ENCODE results near the gene TMEM51.

Gene TMEM51

DNA sequence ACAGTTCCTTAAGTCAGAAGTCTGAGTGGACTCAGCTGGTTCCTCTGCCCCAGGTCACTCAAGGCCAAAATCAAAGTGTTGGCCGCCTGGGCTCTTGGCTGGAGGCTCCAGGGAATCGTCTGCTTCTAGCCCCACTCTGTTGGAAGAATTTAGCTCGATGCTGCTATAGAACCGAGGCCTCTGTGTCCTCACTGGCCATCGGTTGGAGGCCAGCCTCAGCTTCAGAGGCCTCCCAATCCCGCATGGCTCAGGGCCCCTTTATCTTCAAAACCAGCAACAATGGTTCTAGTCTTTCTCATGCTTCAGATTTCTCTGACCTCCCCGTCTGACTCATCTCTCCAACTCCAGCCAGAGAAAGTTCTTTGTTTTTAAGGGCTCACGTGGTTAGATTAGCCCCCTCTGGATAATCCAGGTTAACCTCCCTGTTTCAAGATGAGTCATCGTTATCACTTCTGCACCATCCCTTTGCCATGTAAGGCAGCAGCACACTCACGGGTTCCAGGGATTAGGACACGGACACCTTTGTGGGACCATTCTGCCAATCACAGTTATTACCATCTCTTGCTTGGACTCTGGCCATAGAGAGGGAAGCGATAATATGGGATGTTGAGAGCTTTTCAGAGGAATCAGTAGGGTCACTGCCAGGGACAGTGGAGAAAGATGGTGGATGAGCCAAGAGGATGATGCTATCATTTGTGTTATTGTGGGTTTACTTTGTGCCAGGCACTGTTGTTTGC is 107.0 kb downstream of the TMEM51 start:
- no peak overlapping the region for H3K27ac ChIP-seq
- no peaks in the 10 kb centered on the region for H3K9me3 ChIP-seq (ENCODE audit: low read depth, low read length)
- TF ChIP-seq FOXP2 (optimal IDR thresholded peaks at IDR 0.05; ENCODE audit: control extremely low read depth, extremely low read length, insufficient read depth): no peak
- TF ChIP-seq POLR2AphosphoS5 (IDR thresholded peaks at IDR 0.05; ENCODE audit: borderline replicate concordance, low read depth, low read length): no peak
- no peak for TF ChIP-seq EZH2 (IDR thresholded peaks at IDR 0.05)
- H3K4me3 ChIP-seq: no peak overlapping the region
- no peaks in the 10 kb centered on the region for H3K36me3 ChIP-seq (ENCODE audit: insufficient read depth, low read length)
- H3K9ac ChIP-seq (ENCODE audit: insufficient read length): no peak overlapping the region
- DNase-seq (ENCODE audit: low read depth, low spot score): no peak

DNA sequence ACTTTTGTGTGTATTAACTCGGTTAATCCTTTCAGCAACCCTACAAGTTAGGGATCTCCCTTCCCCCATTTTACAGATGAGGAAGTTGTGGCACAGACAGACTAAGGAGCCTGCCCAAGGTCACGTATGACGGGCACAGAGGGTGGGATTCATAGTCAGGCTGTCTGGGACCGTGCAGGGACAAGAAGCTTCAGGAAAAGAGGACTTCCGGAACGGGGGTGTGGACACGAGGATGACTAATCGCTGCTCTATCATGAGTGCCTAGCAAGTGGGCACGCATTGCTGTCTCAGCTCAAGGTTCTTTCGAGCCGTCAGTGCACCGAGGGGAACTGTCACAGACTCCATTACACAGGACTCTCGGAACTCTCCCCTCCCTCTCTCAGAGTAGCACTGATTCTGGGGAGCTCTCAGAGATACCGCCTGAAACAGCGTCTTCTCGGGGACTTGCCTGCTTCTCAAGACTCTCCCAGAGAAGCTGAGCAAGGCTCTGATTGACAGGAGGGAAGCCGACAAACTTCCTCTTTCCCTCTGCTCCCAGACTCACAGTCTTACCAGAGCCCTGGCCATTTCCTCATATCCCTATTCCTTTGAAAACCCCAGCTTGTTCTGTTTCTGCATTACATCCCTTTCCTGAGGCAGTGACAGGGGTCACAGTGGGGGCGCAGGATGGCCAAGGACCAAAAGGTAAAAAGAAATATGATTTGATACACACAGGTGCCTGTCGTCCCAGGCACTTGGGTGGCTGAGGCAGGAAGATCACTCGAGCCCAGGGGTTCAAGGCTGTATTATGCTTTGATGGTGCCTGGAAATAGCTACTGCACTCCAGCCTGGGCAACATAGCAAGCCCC is 107.8 kb downstream of the TMEM51 start:
- DNase-seq (ENCODE audit: low read depth, low spot score): no peak
- no peak overlapping the region for H3K9ac ChIP-seq (ENCODE audit: insufficient read length)
- H3K4me3 ChIP-seq: no peak overlapping the region
- TF ChIP-seq POLR2AphosphoS5 (IDR thresholded peaks at IDR 0.05; ENCODE audit: borderline replicate concordance, low read depth, low read length) (no peak), FOXP2 (optimal IDR thresholded peaks at IDR 0.05; ENCODE audit: control extremely low read depth, extremely low read length, insufficient read depth) (no peak), EZH2 (IDR thresholded peaks at IDR 0.05) (no peak)
- H3K27ac ChIP-seq: no peak overlapping the region
- H3K36me3 ChIP-seq (ENCODE audit: insufficient read depth, low read length): no peaks in the 10 kb centered on the region
- H3K9me3 ChIP-seq (ENCODE audit: low read depth, low read length): no peaks in the 10 kb centered on the region

DNA sequence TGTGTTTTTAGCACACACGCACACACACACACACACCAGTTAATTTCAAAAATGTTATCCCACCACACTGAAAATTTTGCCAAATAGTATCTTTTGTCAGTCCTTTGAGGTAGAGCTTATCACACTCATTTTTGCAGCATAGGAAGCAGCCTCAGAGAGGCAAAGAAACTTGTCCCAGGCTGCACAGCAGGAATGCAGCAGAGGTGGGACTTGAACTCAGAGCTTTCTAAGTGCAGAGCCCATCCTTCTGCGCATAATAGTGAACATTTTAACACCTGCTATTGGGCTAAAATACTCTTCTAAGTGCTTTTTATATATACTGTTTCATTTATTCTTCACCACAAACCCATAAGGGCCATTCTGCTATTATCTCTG is 108.4 kb downstream of the TMEM51 start:
- H3K9me3 ChIP-seq (ENCODE audit: low read depth, low read length): no peaks in the 10 kb centered on the region
- no peak overlapping the region for H3K9ac ChIP-seq (ENCODE audit: insufficient read length)
- H3K27ac ChIP-seq: no peak overlapping the region
- H3K36me3 ChIP-seq (ENCODE audit: insufficient read depth, low read length): no peaks in the 10 kb centered on the region
- TF ChIP-seq POLR2AphosphoS5 (IDR thresholded peaks at IDR 0.05; ENCODE audit: borderline replicate concordance, low read depth, low read length) (no peak), EZH2 (IDR thresholded peaks at IDR 0.05) (no peak), FOXP2 (optimal IDR thresholded peaks at IDR 0.05; ENCODE audit: control extremely low read depth, extremely low read length, insufficient read depth) (no peak)
- H3K4me3 ChIP-seq: no peak overlapping the region
- DNase-seq (ENCODE audit: low read depth, low spot score): no peak

DNA sequence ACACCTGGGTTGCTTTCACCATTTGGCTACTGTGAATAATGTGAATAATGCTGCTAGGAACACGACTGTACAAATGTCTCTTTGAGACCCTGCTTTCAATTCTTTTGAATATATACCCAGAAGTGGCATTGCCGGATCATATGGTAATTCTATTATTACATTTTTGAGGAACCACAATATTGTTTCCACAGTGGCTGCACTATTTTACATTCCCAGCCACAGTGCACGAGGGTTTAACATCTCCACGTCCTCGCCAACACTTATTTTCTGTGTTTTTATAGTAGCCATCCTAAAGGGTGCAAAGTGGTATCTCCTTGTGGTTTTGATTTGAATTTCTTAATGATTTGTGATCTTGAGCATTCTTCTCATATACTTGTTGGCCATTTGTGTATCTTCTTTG is 109.2 kb downstream of the TMEM51 start:
- DNase-seq (ENCODE audit: low read depth, low spot score): no peak
- Histone ChIP-seq H3K9ac (ENCODE audit: insufficient read length) (no peak overlapping the region), H3K9me3 (ENCODE audit: low read depth, low read length) (no peaks in the 10 kb centered on the region), H3K4me3 (no peak overlapping the region), H3K27ac (no peak overlapping the region), H3K36me3 (ENCODE audit: insufficient read depth, low read length) (no peaks in the 10 kb centered on the region)
- TF ChIP-seq POLR2AphosphoS5 (IDR thresholded peaks at IDR 0.05; ENCODE audit: borderline replicate concordance, low read depth, low read length) (no peak), FOXP2 (optimal IDR thresholded peaks at IDR 0.05; ENCODE audit: control extremely low read depth, extremely low read length, insufficient read depth) (no peak), EZH2 (IDR thresholded peaks at IDR 0.05) (no peak)

DNA sequence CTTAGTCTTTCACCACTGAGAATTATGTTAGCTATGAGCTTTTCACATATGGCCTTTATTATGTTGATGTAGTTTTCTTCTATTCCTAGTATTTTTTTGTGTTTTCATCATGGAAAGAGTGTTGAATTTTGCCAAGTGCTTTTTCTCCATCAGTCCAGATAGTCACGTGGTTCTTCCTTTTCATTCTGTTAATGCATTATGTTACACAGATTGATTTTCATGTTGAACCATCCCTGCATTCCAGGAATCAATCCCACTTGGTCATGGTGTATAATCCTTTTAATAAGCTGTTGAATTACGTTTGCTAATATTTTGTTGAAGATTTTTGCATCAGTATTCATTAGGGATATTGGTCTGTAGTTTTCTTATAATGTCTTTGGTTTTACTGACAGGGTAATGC is 111.2 kb downstream of the TMEM51 start:
- no peak overlapping the region for H3K4me3 ChIP-seq
- H3K36me3 ChIP-seq (ENCODE audit: insufficient read depth, low read length): no peaks in the 10 kb centered on the region
- H3K9ac ChIP-seq (ENCODE audit: insufficient read length): no peak overlapping the region
- no peak for TF ChIP-seq POLR2AphosphoS5 (IDR thresholded peaks at IDR 0.05; ENCODE audit: borderline replicate concordance, low read depth, low read length)
- TF ChIP-seq FOXP2 (optimal IDR thresholded peaks at IDR 0.05; ENCODE audit: control extremely low read depth, extremely low read length, insufficient read depth): no peak
- no peak for TF ChIP-seq EZH2 (IDR thresholded peaks at IDR 0.05)
- no peak overlapping the region for H3K27ac ChIP-seq
- H3K9me3 ChIP-seq (ENCODE audit: low read depth, low read length): no peaks in the 10 kb centered on the region
- DNase-seq (ENCODE audit: low read depth, low spot score): no peak

Data from SK-N-MC (cell line).